ENCODE data around the gene PTH1R. TPM values are rescaled to one million over a fixed set of nuclear protein-coding genes. Genes with fewer than 3 reads are reported as not detected.

PTH1R gene
- total RNA-seq, 1 donor: not detected

DNA sequence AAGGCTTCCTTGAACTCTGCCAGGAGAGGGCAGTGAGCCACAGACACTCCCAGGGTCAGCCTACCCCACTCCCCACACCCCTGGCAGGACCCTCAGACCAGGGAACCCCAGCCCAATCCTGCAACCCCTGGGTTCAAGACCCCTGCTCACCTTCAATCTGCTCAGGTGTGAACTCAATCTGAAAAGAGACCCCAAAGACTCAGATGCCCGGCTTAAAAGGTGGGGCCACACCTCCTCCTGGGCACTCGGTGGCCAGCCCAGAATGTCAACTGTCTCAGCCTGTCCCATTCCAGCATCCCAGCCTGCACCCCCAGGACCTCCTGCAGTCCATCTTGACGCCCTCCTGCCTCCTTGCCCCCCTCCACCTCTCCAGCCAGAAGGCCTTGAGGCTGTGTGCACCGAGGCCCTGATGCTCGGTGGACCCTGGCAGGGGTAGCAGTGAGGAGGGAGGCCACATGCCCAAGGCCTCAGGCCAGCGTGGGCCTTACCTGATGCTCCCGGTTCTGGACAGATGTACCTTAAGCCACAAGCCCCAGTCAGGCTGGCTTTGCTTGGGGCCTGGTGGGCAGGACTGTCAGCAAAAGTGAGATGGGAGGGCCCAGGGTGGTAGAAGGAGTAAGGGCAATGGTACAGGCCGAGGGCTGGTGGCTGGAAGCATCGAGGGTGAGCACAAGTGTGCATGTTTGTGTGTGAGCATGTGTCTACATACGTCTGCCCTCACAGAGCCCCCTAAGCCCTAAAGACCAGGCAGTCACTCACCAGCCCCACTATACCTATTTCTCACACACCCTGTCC, 16.5 kb upstream of the PTH1R start:
- no peak for TF ChIP-seq CTCF (IDR thresholded peaks at IDR 0.05; ENCODE audit: insufficient read depth, low read length)
- no peak overlapping the region for H3K4me3 ChIP-seq (ENCODE audit: low read depth, low read length)
- no peak for DNase-seq (ENCODE audit: low read depth)

DNA sequence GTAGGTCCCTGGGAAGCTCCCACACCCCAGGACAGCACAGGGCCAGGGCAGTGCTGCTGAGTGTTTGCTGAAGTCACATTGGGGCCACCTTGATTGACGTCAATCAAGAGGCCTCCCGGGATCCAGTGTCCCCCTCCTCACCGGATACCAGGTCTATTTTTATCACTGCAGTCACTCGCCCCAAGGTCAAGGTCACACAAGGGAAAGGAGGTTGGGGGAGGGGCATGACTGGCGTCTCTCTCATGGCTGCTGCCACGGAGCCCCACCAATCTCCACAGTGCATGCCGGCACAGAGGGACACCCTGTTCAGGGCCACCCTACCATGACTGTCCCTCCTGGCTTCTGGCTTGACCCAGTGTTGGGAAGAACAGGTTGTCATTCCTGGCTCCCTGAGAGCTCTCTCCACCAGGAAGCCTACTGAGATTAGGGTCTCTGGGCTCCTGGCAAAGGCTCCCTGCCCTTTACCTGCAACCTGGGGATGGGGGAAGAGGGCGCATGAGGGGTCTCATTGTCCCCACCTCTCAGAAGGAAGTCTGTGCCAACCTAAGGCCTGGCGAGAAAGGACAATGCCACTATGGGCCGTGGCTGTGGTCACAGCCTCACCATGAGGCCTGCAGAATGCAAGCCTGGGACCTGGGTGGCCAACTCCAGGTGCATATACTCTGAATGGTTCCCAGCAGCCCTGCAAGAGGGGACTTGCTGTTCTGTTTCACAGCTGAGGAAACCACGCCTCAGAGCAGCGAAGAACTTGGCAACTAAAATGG, 15.7 kb upstream of the PTH1R start:
- no peak overlapping the region for H3K4me3 ChIP-seq (ENCODE audit: low read depth, low read length)
- TF ChIP-seq CTCF (IDR thresholded peaks at IDR 0.05; ENCODE audit: insufficient read depth, low read length): no peak
- DNase-seq (ENCODE audit: low read depth): no peak

DNA sequence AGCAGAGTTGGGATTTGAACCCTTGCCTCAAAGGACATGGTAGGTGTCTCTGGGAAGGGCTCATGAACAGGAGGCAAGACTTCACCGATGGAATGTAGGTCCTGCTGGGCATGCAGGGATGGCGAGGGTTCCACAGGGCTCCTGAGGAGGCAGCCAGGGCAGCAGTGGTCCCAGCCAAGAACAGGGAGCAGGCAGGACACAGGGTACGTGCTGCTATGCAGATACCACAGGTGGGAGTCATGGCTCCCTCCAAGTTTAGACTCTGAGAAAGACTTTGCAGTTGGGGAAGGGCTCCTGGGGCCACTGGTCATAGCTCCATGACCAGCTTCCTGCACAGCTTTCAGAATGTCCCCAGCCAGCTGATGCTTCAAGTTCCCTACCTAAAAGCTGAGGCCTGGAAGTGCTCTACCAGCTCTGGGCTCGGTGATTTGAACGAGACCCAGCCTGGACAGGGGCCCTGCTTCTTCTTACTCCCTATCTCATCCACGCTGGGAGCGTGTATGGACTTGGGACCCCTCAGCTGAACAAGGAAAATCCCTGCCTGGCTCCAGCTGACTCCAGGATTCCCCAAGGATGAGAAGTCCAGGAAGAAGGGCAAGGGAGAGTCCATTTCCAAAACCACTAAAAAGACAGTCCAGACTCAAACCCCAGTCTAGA, 15.0 kb upstream of the PTH1R start:
- H3K4me3 ChIP-seq (ENCODE audit: low read depth, low read length): no peak overlapping the region
- DNase-seq (ENCODE audit: low read depth): no peak
- no peak for TF ChIP-seq CTCF (IDR thresholded peaks at IDR 0.05; ENCODE audit: insufficient read depth, low read length)

GRCh38 chr3:46863261-46863782, 14.2 kb upstream of the PTH1R start, which contains the start of gene MYL3:
Gene MYL3, minus strand, starts transcription at chr3:46863444. Its CDS starts 54 bp downstream, at chr3:46863390.
- no peak for DNase-seq (ENCODE audit: low read depth)
- no peak within 1 kb of the TSS for H3K4me3 ChIP-seq (ENCODE audit: low read depth, low read length)
- TF ChIP-seq CTCF (IDR thresholded peaks at IDR 0.05; ENCODE audit: insufficient read depth, low read length): no peak

- DNase-seq (ENCODE audit: low read depth): no peak
- no peak overlapping the region for H3K4me3 ChIP-seq (ENCODE audit: low read depth, low read length)
- no peak for TF ChIP-seq CTCF (IDR thresholded peaks at IDR 0.05; ENCODE audit: insufficient read depth, low read length)
Measured at GRCh38 chr3:46864061-46864881, 13.2 kb upstream of the PTH1R start.

DNA sequence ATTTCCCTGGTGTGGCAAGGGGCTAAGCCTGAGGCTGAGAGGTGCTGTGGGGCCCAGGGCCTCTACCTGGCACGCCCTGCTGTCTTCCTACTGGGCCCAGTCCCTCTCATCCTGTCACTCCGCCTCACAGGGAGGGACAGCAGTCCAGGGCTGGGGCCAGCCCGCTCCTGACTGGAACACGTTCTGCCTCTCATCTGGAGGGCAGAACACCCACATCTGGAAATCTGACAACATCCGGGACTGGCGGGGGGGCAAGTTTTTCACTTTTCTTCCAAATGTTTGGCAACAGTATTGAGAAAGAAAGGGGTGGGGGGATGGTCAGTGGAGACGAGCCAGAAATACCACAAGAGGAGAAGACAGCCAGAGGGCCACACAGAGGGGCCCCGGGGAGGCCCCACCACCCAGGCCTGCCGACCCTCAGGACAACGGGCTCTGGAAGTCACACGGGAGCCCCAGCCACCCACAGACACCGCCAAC, 12.5 kb upstream of the PTH1R start:
- DNase-seq (ENCODE audit: low read depth): peak; percentile 26
- H3K4me3 ChIP-seq (ENCODE audit: low read depth, low read length): no peak overlapping the region
- TF ChIP-seq CTCF (IDR thresholded peaks at IDR 0.05; ENCODE audit: insufficient read depth, low read length): no peak
